Neuronal stem cell (in vitro differentiated cells): ENCODE data around the gene MYO1C.
A peak's percentile ranks its signal among the peaks of the same experiment; 100 is the strongest.

ENCODE experiments used
- DNase-seq: peaks from one replicate; pipeline ENCODE4 v3.0.0-alpha.2; 2013; ENCODE audit warnings: low spot score
- H2AFZ ChIP-seq: one replicate; pipeline ENCODE4 v1.6.1; 2013; ENCODE audit warnings: mild to moderate bottlenecking, low read length, inconsistent platforms
- H2AK5ac ChIP-seq: 2 replicates; pipeline ENCODE4 v1.6.1; 2013; ENCODE audit warnings: low read depth, mild to moderate bottlenecking, inconsistent platforms, low read length, moderate library complexity, mixed read lengths
- H2BK120ac ChIP-seq: 2 replicates; pipeline ENCODE4 v1.6.1; 2013; ENCODE audit warnings: low read depth, mild to moderate bottlenecking, inconsistent platforms, low read length, moderate library complexity, mixed read lengths
- H2BK12ac ChIP-seq: one replicate; pipeline ENCODE4 v1.6.1; 2013; ENCODE audit warnings: low read length, inconsistent platforms
- H2BK15ac ChIP-seq: 2 replicates; pipeline ENCODE4 v1.6.1; 2013; ENCODE audit warnings: mild to moderate bottlenecking, low read length, inconsistent platforms, mixed read lengths
- H2BK5ac ChIP-seq: one replicate; pipeline ENCODE4 v1.6.1; 2013; ENCODE audit warnings: inconsistent platforms, mild to moderate bottlenecking, low read length, moderate library complexity
- H3K14ac ChIP-seq: one replicate; pipeline ENCODE4 v1.6.1; 2013; ENCODE audit warnings: low read length, inconsistent platforms
- H3K18ac ChIP-seq: 2 replicates; pipeline ENCODE4 v1.6.1; 2013; ENCODE audit warnings: low read length, inconsistent platforms
- H3K23ac ChIP-seq: 2 replicates; pipeline ENCODE4 v1.6.1; 2013; ENCODE audit warnings: low read depth, mild to moderate bottlenecking, mixed read lengths, low read length, inconsistent platforms; ENCODE audit not compliant: poor library complexity
- H3K27ac ChIP-seq: replicated peaks from 3 replicates; pipeline ENCODE4 v1.5.1; 2013; ENCODE audit warnings: low read length, inconsistent platforms
- H3K27me3 ChIP-seq, 3 experiments: 2 replicates each; pipeline ENCODE4 v1.6.1; 2013; ENCODE audit warnings: low read length in 3 of 3, mild to moderate bottlenecking in 2 of 3, inconsistent platforms in 1 of 3, low read depth in 1 of 3, mixed read lengths in 1 of 3, moderate library complexity in 1 of 3; ENCODE audit not compliant: control insufficient read depth in 3 of 3, insufficient read depth in 3 of 3
- H3K36me3 ChIP-seq, 2 donors: replicated peaks in 1 of 2; 2 replicates each; pipeline ENCODE4 v1.6.1; 2013; ENCODE audit warnings: low read length in 2 of 2; ENCODE audit not compliant: control insufficient read depth in 2 of 2, insufficient read depth in 2 of 2
- H3K4ac ChIP-seq: 2 replicates; pipeline ENCODE4 v1.6.1; 2013; ENCODE audit warnings: inconsistent platforms, mild to moderate bottlenecking, low read length, moderate library complexity
- H3K4me1 ChIP-seq, 2 donors: 1 replicate in 1 of 2; 2 replicates in 1 of 2; pipeline ENCODE4 v1.6.1; 2013; ENCODE audit warnings: low read length in 2 of 2, low read depth in 1 of 2; ENCODE audit not compliant: control insufficient read depth in 2 of 2, insufficient read depth in 1 of 2
- H3K4me2 ChIP-seq: one replicate; pipeline ENCODE4 v1.6.1; 2013; ENCODE audit warnings: mild to moderate bottlenecking, low read length, inconsistent platforms; ENCODE audit not compliant: insufficient read depth, poor library complexity, severe bottlenecking
- H3K4me3 ChIP-seq, 2 donors: 2 replicates each; pipeline ENCODE4 v1.5.1; 2013; ENCODE audit warnings: low read length in 2 of 2, mild to moderate bottlenecking in 2 of 2, inconsistent platforms in 1 of 2, moderate library complexity in 1 of 2
- H3K79me1 ChIP-seq: one replicate; pipeline ENCODE4 v1.6.1; 2013; ENCODE audit warnings: low read depth, mild to moderate bottlenecking, inconsistent platforms, low read length, moderate library complexity
- H3K9ac ChIP-seq: one replicate; pipeline ENCODE4 v1.6.1; 2013; ENCODE audit warnings: mild to moderate bottlenecking, low read depth, low read length, inconsistent platforms; ENCODE audit not compliant: poor library complexity
- H3K9me3 ChIP-seq, 2 donors: replicated peaks in 1 of 2; 2 replicates each; pipeline versions ENCODE3 to v1.6.1; 2013; ENCODE audit warnings: low read length in 2 of 2, mild to moderate bottlenecking in 2 of 2, inconsistent platforms in 1 of 2, low read depth in 1 of 2, mixed read lengths in 1 of 2, moderate library complexity in 1 of 2; ENCODE audit not compliant: control insufficient read depth in 2 of 2, insufficient read depth in 1 of 2
- H4K8ac ChIP-seq: one replicate; pipeline ENCODE4 v1.6.1; 2013; ENCODE audit warnings: low read depth, mild to moderate bottlenecking, inconsistent platforms, low read length, moderate library complexity
- H4K91ac ChIP-seq: one replicate; pipeline ENCODE4 v1.6.1; 2013; ENCODE audit warnings: low read length, low read depth, mild to moderate bottlenecking, inconsistent platforms; ENCODE audit not compliant: poor library complexity
- WGBS, 2 donors: extraction: QIAGEN DNeasy Blood & Tissue Kit; methylation state at CpG; one replicate each; pipeline ENCODE4 v1.1.7; 2013; ENCODE audit warnings: missing lambda C conversion rate in 2 of 2, mixed read lengths in 1 of 2; ENCODE audit not compliant: insufficient read length in 2 of 2, insufficient replicate concordance in 1 of 2; ENCODE audit errors: extremely low coverage in 2 of 2; 5-methylcytosine and 5-hydroxymethylcytosine counted together

Gene MYO1C

GRCh38 chr17:1484676-1485422 is 7.6 kb downstream of the MYO1C start:
- Histone ChIP-seq H2BK12ac (peak overlapping the region; percentile 90), H2BK5ac (peak overlapping the region; percentile 94), H3K9me3 (peaks cover 0 to 5% of the 10 kb centered on the region in 2 donors), H3K36me3 (peaks cover 24 to 25% of the 10 kb centered on the region in 2 donors), H3K4me2 (peak overlapping the region; percentile 89), H3K79me1 (peaks cover 10% of the 10 kb centered on the region), H3K4ac (no peak overlapping the region), H2BK120ac (peak overlapping the region; percentile 31), H3K27ac (peak overlapping the region; percentile 91), H3K18ac (peak overlapping the region; percentile 92), H2BK15ac (peak overlapping the region; percentile 98), H3K23ac (peak overlapping the region; percentile 91), H3K4me3 (peak overlapping the region; percentile 14 to 68), H3K14ac (no peak overlapping the region), H2AK5ac (peak overlapping the region; percentile 99), H2AFZ (peak overlapping the region; percentile 75), H4K91ac (no peak overlapping the region), H3K27me3 (no peaks in the 10 kb centered on the region), H4K8ac (peak overlapping the region; percentile 96), H3K4me1 (peaks cover 13 to 22% of the 10 kb centered on the region in 2 donors), H3K9ac (peak overlapping the region; percentile 77)
- no CpG with 5 or more reads among the region's 19 CpGs for WGBS, 2 donors
- DNase-seq: peak; percentile 52

DNA sequence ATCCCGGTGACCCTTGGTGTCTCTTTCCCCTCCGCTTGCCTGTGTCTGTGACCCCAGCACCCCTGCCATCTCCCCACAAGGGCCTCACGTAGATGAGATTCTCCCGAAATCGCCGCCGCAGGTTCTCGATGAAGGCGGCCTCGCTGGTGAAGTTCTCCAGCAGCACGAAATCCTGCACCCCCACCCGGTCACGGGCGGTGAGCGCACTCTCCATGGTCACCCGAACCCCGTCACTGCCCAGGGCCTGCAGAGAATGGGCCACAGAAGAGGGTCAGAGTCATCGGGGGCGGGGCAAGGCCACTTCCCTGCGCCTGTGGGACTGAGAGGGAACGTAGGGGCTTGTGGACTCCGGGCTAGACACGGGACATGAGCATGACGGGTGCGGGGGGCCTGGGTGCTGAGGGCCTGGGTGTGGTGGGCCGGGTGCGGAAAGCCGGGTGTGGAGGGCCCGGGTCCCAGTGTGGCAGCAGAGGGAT is 8.4 kb downstream of the MYO1C start:
- Histone ChIP-seq H3K18ac (peak overlapping the region; percentile 38), H3K27me3 (no peaks in the 10 kb centered on the region), H3K14ac (peak overlapping the region; percentile 71), H3K9me3 (peaks cover 0 to 5% of the 10 kb centered on the region in 2 donors), H3K23ac (peak overlapping the region; percentile 80), H2AFZ (no peak overlapping the region), H2BK15ac (peak overlapping the region; percentile 98), H3K4ac (peak overlapping the region; percentile 66), H2AK5ac (peak overlapping the region; percentile 99), H4K8ac (peak overlapping the region; percentile 96), H2BK120ac (no peak overlapping the region), H3K79me1 (peaks cover 10% of the 10 kb centered on the region), H3K36me3 (peaks cover 25 to 29% of the 10 kb centered on the region in 2 donors), H3K27ac (peak overlapping the region; percentile 91), H3K4me2 (peak overlapping the region; percentile 18), H3K4me1 (peaks cover 13 to 22% of the 10 kb centered on the region in 2 donors), H4K91ac (peak overlapping the region; percentile 53), H2BK12ac (peak overlapping the region; percentile 90), H3K4me3 (peak overlapping the region in 1 of 2 donors; percentile 22), H2BK5ac (peak overlapping the region; percentile 94), H3K9ac (no peak overlapping the region)
- no CpG with 5 or more reads among the region's 29 CpGs for WGBS, 2 donors
- no peak for DNase-seq

GRCh38 chr17:1482680-1483079 is 9.8 kb downstream of the MYO1C start:
- Histone ChIP-seq H4K91ac (no peak overlapping the region), H3K23ac (no peak overlapping the region), H2AK5ac (peak overlapping the region; percentile 90), H2AFZ (no peak overlapping the region), H3K4ac (no peak overlapping the region), H2BK15ac (no peak overlapping the region), H3K4me2 (no peak overlapping the region), H3K9ac (no peak overlapping the region), H3K4me1 (peaks cover 4 to 15% of the 10 kb centered on the region in 2 donors), H3K14ac (no peak overlapping the region), H3K18ac (peak overlapping the region; percentile 65), H3K4me3 (no peak overlapping the region), H2BK5ac (peak overlapping the region; percentile 48), H2BK12ac (no peak overlapping the region), H2BK120ac (no peak overlapping the region), H3K27ac (peak overlapping the region; percentile 59), H3K9me3 (peaks cover 0 to 5% of the 10 kb centered on the region in 2 donors), H3K36me3 (peaks cover 36 to 40% of the 10 kb centered on the region in 2 donors), H4K8ac (no peak overlapping the region), H3K27me3 (no peaks in the 10 kb centered on the region), H3K79me1 (peaks cover 12% of the 10 kb centered on the region)
- WGBS, 2 donors: no CpG with 5 or more reads among the region's 20 CpGs
- no peak for DNase-seq

GRCh38 chr17:1481736-1482135 is 10.8 kb downstream of the MYO1C start:
- no peak overlapping the region for H2BK5ac ChIP-seq
- H4K8ac ChIP-seq: no peak overlapping the region
- H3K18ac ChIP-seq: no peak overlapping the region
- H2BK120ac ChIP-seq: no peak overlapping the region
- no peak overlapping the region for H3K4ac ChIP-seq
- H2AK5ac ChIP-seq: no peak overlapping the region
- H2BK15ac ChIP-seq: no peak overlapping the region
- no peak overlapping the region for H3K4me3 ChIP-seq
- peaks cover 2 to 14% of the 10 kb centered on the region in 2 donors for H3K4me1 ChIP-seq
- no peak overlapping the region for H4K91ac ChIP-seq
- H3K79me1 ChIP-seq: peaks cover 12% of the 10 kb centered on the region
- no peak overlapping the region for H3K4me2 ChIP-seq
- no CpG with 5 or more reads among the region's 11 CpGs for WGBS, 2 donors
- H3K23ac ChIP-seq: no peak overlapping the region
- H2BK12ac ChIP-seq: no peak overlapping the region
- DNase-seq: no peak
- no peak overlapping the region for H3K14ac ChIP-seq
- no peak overlapping the region for H3K27ac ChIP-seq
- no peak overlapping the region for H2AFZ ChIP-seq
- H3K9me3 ChIP-seq: peaks cover 0 to 2% of the 10 kb centered on the region in 2 donors
- peaks cover 43 to 46% of the 10 kb centered on the region in 2 donors for H3K36me3 ChIP-seq
- H3K9ac ChIP-seq: no peak overlapping the region
- H3K27me3 ChIP-seq: no peaks in the 10 kb centered on the region
